Mammary epithelial cell (primary cell): ENCODE data around the gene PALD1.

Experiments used
- CTCF ChIP-seq, 2 donors: IDR thresholded peaks in 1 of 2; conservative IDR thresholded peaks in 1 of 2; 2 replicates each; pipeline ENCODE4 v1.5.1; 2011 to 2012; ENCODE audit warnings: inconsistent platforms in 2 of 2, low read length in 2 of 2, mild to moderate bottlenecking in 2 of 2, control low read depth in 1 of 2, low read depth in 1 of 2; ENCODE audit not compliant: insufficient read depth in 1 of 2; ENCODE audit errors: extremely low read depth in 1 of 2
- EZH2 ChIP-seq: IDR thresholded peaks from 2 replicates; pipeline ENCODE4 v1.6.1; 2012; ENCODE audit warnings: low read length, inconsistent platforms, borderline replicate concordance

DNA sequence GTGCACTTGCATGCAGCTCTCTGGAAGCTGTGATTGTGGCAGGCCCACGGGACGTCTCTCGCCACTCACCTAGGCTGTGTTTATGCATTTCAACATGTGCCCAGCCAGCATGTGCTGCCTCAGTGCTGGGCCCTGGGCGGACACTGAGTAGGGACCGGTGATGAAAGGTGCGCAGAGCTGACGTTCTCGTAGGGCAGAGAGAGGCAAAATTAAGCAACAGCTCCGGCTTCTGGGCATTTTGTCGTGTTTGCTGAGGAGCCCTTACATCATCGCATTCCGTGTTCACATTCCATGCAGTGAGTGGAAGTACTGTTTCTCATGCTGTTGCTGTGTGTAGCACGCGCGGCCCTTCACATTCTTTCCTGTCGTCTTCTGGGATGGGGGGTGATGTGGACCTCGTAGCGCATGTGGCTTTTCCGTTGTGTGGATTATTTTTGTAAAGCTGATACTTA is 73.4 kb downstream of the PALD1 start:
- no peak for TF ChIP-seq CTCF (conservative IDR thresholded peaks at IDR 0.05 in 1 of 2, IDR thresholded peaks at IDR 0.05 in 1 of 2; ENCODE audit: extremely low read depth in 1 of 2, insufficient read depth in 1 of 2, low read depth in 1 of 2, low read length in 2 of 2)
- TF ChIP-seq EZH2 = no peak
